Vagina (tissue), 2 donors: ENCODE measurements around the gene CSNK2A1.

ENCODE experiments used
- CTCF ChIP-seq, 3 experiments: fragments of 450-650 bp in 2 of 3; fragments of 200-600 bp in 1 of 3; sonication (generic) in 1 of 3; IDR thresholded peaks; one replicate each; pipeline ENCODE4 v1.5.1; 2017 to 2019; ENCODE audit warnings: antibody characterized with exemption in 3 of 3, mild to moderate bottlenecking in 2 of 3, moderate library complexity in 2 of 3
- POLR2A ChIP-seq, 2 donors: fragments of 450-650 bp; IDR thresholded peaks; one replicate each; pipeline ENCODE4 v1.6.1; 2017; ENCODE audit warnings: antibody characterized with exemption in 2 of 2, mild to moderate bottlenecking in 2 of 2, moderate library complexity in 2 of 2
- POLR2AphosphoS5 ChIP-seq, 2 donors: sonication (generic); formaldehyde crosslinking; IDR thresholded peaks; one replicate each; pipeline ENCODE4 v1.9.0; 2017; ENCODE audit warnings: antibody characterized with exemption in 2 of 2, mild to moderate bottlenecking in 2 of 2, low read depth in 1 of 2; ENCODE audit not compliant: insufficient read depth in 1 of 2

GRCh38 chr20:561437-562231 lies 18.0 kb upstream of the CSNK2A1 start:
- TF ChIP-seq CTCF (IDR thresholded peaks at IDR 0.05) (peak; percentile 73 to 85 (median 78)), POLR2A (IDR thresholded peaks at IDR 0.05) (no peak), POLR2AphosphoS5 (IDR thresholded peaks at IDR 0.05; ENCODE audit: insufficient read depth in 1 of 2, low read depth in 1 of 2) (no peak)
